Duodenal mucosa (tissue), 2 donors: ENCODE data around the gene FNBP1.

Experiments
- H3K27ac ChIP-seq: one replicate; pipeline ENCODE4 v1.7.0; 2013; ENCODE audit warnings: low read depth, low read length
- H3K27me3 ChIP-seq, 2 donors: one replicate each; pipeline ENCODE4 v1.7.0; 2013; ENCODE audit warnings: low read length in 2 of 2, control low read depth in 1 of 2; ENCODE audit not compliant: insufficient read depth in 2 of 2, control insufficient read depth in 1 of 2
- H3K36me3 ChIP-seq, 2 donors: one replicate each; pipeline ENCODE4 v1.7.0; 2013; ENCODE audit warnings: low read length in 2 of 2, control low read depth in 1 of 2; ENCODE audit not compliant: insufficient read depth in 2 of 2, control insufficient read depth in 1 of 2
- H3K4me1 ChIP-seq, 2 donors: one replicate each; pipeline ENCODE4 v1.7.0; 2013; ENCODE audit warnings: low read length in 2 of 2, control low read depth in 1 of 2; ENCODE audit not compliant: insufficient read depth in 2 of 2, control insufficient read depth in 1 of 2
- H3K4me3 ChIP-seq, 2 donors: one replicate each; pipeline ENCODE4 v1.7.0; 2013; ENCODE audit warnings: low read length in 2 of 2, low read depth in 1 of 2
- H3K9ac ChIP-seq, 2 donors: one replicate each; pipeline ENCODE4 v1.7.0; 2013; ENCODE audit warnings: low read length in 2 of 2, low read depth in 1 of 2
- H3K9me3 ChIP-seq, 2 donors: one replicate each; pipeline ENCODE4 v1.7.0; 2013; ENCODE audit warnings: low read length in 2 of 2, control low read depth in 1 of 2; ENCODE audit not compliant: control insufficient read depth in 1 of 2

Gene FNBP1

DNA sequence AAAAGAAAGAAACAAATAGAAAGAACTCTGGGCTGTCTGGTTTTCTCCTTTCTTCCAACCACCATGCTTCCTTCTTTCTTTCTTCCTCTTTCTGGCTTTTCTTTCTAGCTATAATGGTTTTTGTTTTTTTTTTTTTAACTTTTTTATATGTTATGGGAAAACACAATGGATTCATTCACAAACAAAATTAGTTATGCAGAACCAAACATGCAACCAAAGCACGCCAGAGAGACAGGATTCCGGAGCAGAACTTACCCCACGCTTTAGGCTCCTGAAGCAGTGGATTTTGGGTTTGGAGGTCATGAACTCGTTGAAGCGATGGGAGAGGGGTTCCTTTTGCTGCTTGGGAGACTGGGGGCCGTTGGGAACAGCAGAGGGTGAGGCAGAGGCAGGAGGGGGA is 119.4 kb downstream of the FNBP1 start:
- no peaks in the 10 kb centered on the region for H3K4me1 ChIP-seq
- H3K4me3 ChIP-seq: no peak overlapping the region
- no peaks in the 10 kb centered on the region for H3K27me3 ChIP-seq
- H3K36me3 ChIP-seq: peaks cover 0 to 11% of the 10 kb centered on the region in 2 donors
- no peak overlapping the region for H3K27ac ChIP-seq
- H3K9ac ChIP-seq: no peak overlapping the region
- H3K9me3 ChIP-seq: no peaks in the 10 kb centered on the region

DNA sequence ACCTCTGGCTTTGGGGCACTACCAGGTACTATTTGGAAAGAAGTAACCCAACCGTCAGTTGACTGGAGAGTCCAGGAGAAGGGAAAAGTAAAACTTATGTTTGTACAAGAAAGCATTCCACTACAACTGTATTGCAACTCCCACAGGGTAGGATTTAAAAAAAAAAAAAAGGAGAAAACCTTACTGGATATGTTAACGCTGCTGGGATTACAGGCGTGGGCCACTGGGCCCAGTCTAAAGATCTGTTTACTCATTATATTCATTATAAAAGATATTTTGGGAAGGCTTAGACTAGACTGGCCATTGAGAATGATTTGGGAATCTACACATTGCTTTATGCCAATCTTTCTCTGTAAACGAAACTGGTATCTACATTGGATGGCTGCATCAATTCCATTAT is 121.1 kb downstream of the FNBP1 start:
- H3K4me1 ChIP-seq: no peaks in the 10 kb centered on the region
- H3K36me3 ChIP-seq: peaks cover 0 to 8% of the 10 kb centered on the region in 2 donors
- H3K9me3 ChIP-seq: no peaks in the 10 kb centered on the region
- no peak overlapping the region for H3K9ac ChIP-seq
- no peak overlapping the region for H3K27ac ChIP-seq
- H3K27me3 ChIP-seq: no peaks in the 10 kb centered on the region
- no peak overlapping the region for H3K4me3 ChIP-seq

DNA sequence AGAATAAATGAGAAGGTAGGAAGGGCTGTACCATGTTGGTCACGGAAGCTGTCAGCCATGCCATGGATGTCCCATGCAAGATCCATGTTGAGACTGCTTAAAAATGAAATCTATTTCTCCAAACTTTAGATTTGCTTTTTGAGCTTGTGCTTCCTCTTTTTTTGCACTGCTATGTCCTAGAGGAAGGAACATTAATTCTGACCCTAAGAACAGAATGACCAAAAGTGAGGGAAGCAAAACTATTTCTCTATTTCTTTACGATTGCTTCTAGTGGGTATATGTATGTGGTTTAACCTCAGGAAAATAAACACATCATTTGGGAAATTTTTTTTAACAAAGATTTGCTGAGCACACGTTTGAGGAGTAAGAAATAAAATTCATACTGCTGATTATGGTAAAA is 123.1 kb downstream of the FNBP1 start:
- no peak overlapping the region for H3K9ac ChIP-seq
- no peak overlapping the region for H3K4me3 ChIP-seq
- H3K4me1 ChIP-seq: no peaks in the 10 kb centered on the region
- H3K36me3 ChIP-seq: peaks cover 0 to 3% of the 10 kb centered on the region in 2 donors
- H3K27ac ChIP-seq: no peak overlapping the region
- no peaks in the 10 kb centered on the region for H3K9me3 ChIP-seq
- no peaks in the 10 kb centered on the region for H3K27me3 ChIP-seq

DNA sequence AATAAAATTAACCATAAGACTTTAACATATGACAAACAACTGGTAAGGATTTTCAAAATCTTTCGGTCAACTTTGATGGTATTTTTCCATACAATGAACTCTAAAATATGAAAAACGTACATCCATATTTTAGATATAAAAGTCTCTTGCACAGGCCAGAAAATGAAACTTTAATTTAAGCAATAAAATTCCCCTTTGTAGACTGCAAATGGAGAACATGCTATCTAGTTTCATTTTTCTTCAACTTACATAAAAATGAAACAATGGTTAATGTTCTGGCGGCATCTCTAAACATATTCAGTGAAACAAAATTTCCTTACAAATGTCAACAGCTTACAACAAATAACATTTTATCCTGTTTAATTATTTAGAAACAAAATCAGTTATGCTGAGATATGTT is 123.7 kb downstream of the FNBP1 start:
- H3K27me3 ChIP-seq: no peaks in the 10 kb centered on the region
- H3K9me3 ChIP-seq: no peaks in the 10 kb centered on the region
- no peak overlapping the region for H3K4me3 ChIP-seq
- no peaks in the 10 kb centered on the region for H3K4me1 ChIP-seq
- H3K36me3 ChIP-seq: no peaks in the 10 kb centered on the region
- no peak overlapping the region for H3K9ac ChIP-seq
- no peak overlapping the region for H3K27ac ChIP-seq

DNA sequence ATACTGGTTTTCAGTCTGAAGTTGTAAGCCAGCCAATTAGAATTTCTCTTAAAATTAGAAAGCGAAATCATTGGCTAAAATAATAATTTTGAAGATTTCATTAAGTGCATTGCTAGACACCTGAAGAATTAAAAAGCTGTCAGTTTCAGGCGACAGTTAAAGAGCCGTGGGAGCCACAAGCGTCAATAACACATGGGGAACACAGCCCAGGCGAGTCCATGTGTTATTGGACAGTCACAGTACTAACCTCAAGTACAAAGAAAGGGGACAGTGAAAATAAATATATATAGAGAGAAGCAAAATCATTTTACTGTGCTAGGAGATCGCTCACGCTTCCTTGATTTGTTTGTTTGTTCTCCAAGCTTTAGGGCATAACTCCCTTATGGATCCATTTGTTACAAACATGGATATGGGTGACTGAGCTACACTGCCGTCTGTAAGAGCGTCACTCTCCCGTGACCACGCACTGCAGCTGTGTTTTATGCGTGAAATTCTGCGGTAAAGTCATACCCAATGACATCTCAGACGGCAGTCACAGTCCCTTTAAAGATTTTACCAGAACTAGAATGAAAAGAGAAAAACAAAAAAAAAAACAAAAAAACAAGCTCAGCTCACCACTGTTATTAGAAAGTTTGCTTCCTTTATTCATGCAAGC is 124.6 kb downstream of the FNBP1 start:
- Histone ChIP-seq H3K4me3 (no peak overlapping the region), H3K27ac (no peak overlapping the region), H3K9ac (no peak overlapping the region), H3K36me3 (no peaks in the 10 kb centered on the region), H3K27me3 (no peaks in the 10 kb centered on the region), H3K4me1 (no peaks in the 10 kb centered on the region), H3K9me3 (no peaks in the 10 kb centered on the region)

DNA sequence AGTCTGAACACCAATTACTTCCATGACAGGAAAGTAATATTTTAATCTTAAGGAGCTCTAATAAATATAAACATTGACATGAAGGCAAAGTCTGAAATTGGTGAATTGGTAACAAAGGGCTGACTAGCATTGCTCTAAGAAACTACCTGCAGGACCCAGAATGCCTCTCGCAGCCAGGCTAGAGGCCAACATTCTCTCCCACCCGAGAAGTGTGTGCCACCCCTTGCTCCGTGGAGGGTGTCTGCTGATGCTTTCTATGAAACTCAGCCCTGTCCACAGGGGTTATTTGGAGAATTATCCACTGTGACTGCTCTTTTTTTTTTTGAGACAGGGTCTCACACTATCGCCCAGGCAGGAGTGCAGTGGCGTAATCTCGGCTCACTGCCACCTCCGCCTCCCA is 126.3 kb downstream of the FNBP1 start:
- H3K36me3 ChIP-seq: no peaks in the 10 kb centered on the region
- H3K4me3 ChIP-seq: no peak overlapping the region
- H3K9me3 ChIP-seq: no peaks in the 10 kb centered on the region
- H3K9ac ChIP-seq: no peak overlapping the region
- H3K27me3 ChIP-seq: no peaks in the 10 kb centered on the region
- H3K4me1 ChIP-seq: no peaks in the 10 kb centered on the region
- no peak overlapping the region for H3K27ac ChIP-seq

DNA sequence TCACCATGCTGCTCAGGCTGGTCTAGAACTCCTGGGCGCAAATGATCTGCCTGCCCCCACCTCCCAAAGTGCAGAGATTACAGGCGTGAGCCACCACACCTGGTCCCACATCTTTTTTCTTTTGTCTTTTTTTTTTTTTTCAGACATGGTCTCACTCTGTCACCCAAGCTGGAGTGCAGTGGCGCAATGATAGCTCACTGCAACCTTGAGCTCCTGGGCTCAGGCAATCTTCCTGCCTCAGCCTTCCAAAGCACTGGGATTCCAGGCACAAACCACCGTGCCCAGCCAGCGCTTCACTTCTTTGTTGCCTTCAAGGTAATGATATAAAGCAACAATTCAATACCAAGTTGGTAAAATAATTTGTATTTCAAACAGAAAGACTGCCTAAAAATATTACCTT is 128.9 kb downstream of the FNBP1 start:
- H3K4me1 ChIP-seq: no peaks in the 10 kb centered on the region
- H3K9ac ChIP-seq: no peak overlapping the region
- H3K27me3 ChIP-seq: no peaks in the 10 kb centered on the region
- H3K27ac ChIP-seq: no peak overlapping the region
- H3K4me3 ChIP-seq: no peak overlapping the region
- H3K9me3 ChIP-seq: no peaks in the 10 kb centered on the region
- peaks cover 2 to 4% of the 10 kb centered on the region in 2 donors for H3K36me3 ChIP-seq

DNA sequence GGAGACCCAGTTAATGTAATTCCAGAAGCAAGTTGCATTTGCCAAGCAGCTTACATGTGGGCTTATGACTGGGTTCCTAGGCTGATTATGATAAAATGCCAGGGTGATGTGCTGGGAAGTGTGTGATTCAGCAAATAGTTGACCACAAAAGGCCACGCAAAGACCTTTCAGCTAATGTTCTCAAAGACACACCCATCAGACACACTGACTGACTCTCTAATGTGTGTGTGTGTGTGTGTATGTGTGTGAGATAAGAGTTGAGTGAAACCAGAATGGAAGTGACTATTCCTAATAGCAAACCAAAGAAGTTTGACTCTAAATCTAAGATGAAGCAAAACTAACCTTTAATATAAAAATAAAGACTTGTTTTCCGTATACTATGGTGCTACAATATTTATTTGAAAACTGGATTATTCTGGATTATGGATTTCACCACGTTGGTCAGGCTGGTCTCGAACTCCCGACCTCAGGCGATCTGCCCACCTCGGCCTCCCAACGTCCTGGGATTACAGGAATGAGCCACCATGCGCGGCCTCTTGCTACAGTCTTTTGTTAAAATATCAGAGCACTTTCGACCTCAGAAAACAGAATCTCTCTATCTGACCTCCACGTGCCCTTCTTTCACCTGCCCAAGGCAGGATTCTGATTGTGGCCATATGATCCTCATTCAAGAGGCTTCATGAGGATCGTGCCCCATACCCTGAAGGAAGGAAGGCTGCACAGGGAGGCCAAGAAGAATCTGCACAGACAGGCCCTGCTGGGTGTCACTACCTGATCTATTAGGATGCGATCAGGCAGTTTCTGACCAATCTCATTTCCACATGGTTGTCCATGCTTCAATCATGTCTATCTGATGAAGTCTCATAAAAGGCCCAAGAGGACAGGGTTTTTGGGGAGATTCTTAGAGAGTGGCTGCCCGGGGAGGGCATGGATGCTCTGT is 132.1 kb downstream of the FNBP1 start:
- H3K4me3 ChIP-seq: no peak overlapping the region
- H3K36me3 ChIP-seq: peaks cover 6% of the 10 kb centered on the region in 2 donors
- H3K9me3 ChIP-seq: no peaks in the 10 kb centered on the region
- no peaks in the 10 kb centered on the region for H3K27me3 ChIP-seq
- no peaks in the 10 kb centered on the region for H3K4me1 ChIP-seq
- H3K27ac ChIP-seq: no peak overlapping the region
- H3K9ac ChIP-seq: no peak overlapping the region

DNA sequence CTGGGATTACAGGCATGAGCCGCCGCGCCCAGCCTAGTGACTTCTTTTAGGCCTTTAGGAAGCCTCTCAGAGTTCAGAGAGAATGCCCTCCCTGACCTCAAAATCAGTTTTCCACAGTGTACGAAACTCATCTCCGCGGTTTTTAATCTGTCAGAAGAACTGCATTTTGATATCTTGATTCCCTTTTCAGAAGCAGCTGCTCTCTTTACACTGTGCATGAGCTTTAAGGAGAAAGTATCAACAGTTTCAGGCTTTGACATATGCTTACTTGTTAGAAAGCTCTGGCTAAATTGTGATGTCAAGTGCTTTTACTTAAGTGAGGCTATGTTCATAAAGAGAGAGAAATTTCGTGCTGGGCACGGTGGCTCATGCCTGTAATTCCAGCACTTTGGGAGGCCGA is 133.1 kb downstream of the FNBP1 start:
- H3K4me1 ChIP-seq: no peaks in the 10 kb centered on the region
- H3K9ac ChIP-seq: no peak overlapping the region
- H3K27ac ChIP-seq: no peak overlapping the region
- H3K27me3 ChIP-seq: no peaks in the 10 kb centered on the region
- peaks cover 6% of the 10 kb centered on the region in 2 donors for H3K36me3 ChIP-seq
- H3K9me3 ChIP-seq: no peaks in the 10 kb centered on the region
- H3K4me3 ChIP-seq: no peak overlapping the region

DNA sequence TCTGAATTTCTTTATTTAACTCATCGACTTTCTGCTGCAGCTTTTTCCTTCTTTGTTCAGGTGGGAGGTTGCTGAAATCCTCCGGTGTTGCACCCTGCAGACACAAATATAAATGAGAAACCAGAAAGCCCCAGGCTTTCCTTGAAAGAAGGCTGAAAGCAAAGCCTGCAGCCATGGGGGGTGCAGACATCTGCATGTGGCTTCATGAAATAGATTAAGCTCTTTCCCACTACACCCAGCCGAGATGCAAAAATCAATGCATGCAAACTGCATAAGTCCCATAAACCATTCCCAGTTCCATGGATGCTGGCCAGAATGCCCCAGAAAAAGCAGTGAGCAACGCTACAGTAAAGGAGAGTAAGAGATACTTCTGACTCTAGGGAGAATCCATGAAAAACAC is 134.1 kb downstream of the FNBP1 start:
- no peaks in the 10 kb centered on the region for H3K9me3 ChIP-seq

More for the DNA sequence above, 134.1 kb downstream of the FNBP1 start:
- Histone ChIP-seq H3K4me1 (no peaks in the 10 kb centered on the region), H3K9ac (no peak overlapping the region), H3K36me3 (peaks cover 6% of the 10 kb centered on the region in 2 donors), H3K4me3 (no peak overlapping the region), H3K27ac (no peak overlapping the region), H3K27me3 (no peaks in the 10 kb centered on the region)
